ENCODE results near the gene UFSP2.
"Not testable (repeated sequence)": the region's sequence is repeated elsewhere in the genome, so short reads cannot be mapped to it uniquely, and the experiment has no call there.

The UFSP2 gene

DNA sequence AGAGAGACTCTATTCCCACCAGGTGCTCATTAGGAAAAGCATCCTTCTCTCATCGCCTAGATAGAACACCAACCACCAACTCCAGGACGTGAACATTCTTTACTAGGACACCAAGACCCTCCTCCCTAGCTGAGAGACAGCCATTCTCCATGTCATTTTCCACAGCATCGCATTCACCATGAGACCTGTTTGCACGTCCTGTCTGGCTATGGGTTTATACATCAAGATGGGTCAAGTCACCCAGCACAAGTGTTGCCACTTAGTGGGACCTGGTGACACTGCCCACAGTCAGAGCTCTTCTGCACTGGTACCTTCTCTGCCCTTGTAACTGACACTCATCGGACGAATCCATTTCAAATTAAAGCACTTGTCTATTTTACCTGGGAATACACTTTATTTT lies 47.5 kb downstream of the UFSP2 start:
- DNase-seq (ENCODE audit: low read depth, low spot score) = no peak
- Histone ChIP-seq H3K36me3 (ENCODE audit: insufficient read depth, low read length) (no peaks in the 10 kb centered on the region), H3K9ac (ENCODE audit: insufficient read length) (no peak overlapping the region), H3K9me3 (ENCODE audit: low read depth, low read length) (no peaks in the 10 kb centered on the region; the same call in 1 of the 2 replicates), H3K27ac (no peak overlapping the region), H3K4me3 (no peak overlapping the region)
- TF ChIP-seq EZH2 (IDR thresholded peaks at IDR 0.05) = no peak
- TF ChIP-seq FOXP2 (optimal IDR thresholded peaks at IDR 0.05; ENCODE audit: control extremely low read depth, extremely low read length, insufficient read depth) = no peak
- no peak for TF ChIP-seq POLR2AphosphoS5 (IDR thresholded peaks at IDR 0.05; ENCODE audit: borderline replicate concordance, low read depth, low read length)

DNA sequence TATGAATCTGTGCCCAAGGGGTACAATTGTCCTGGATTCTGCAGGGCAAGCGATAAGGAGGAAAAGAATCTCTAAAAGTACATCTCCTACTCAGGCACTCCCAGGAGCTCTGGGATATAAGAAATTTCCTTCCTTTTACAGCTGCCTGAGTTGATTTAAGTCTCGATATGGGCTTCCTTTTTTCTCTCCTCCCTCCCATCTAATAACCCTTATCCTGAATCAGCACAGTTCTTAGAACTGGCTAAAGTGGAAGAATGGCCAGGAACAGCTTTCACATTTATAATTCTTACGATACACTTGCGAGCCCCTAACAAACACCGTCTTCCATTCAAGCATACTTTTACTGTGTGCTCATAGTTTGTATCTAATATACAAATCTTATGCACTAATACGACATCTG lies 51.2 kb downstream of the UFSP2 start:
- Histone ChIP-seq H3K27ac (no peak overlapping the region), H3K9ac (ENCODE audit: insufficient read length) (no peak overlapping the region), H3K9me3 (ENCODE audit: low read depth, low read length) (no peaks in the 10 kb centered on the region), H3K36me3 (ENCODE audit: insufficient read depth, low read length) (no peaks in the 10 kb centered on the region), H3K4me3 (no peak overlapping the region)
- no peak for DNase-seq (ENCODE audit: low read depth, low spot score)
- TF ChIP-seq FOXP2 (optimal IDR thresholded peaks at IDR 0.05; ENCODE audit: control extremely low read depth, extremely low read length, insufficient read depth) = no peak
- no peak for TF ChIP-seq EZH2 (IDR thresholded peaks at IDR 0.05)
- TF ChIP-seq POLR2AphosphoS5 (IDR thresholded peaks at IDR 0.05; ENCODE audit: borderline replicate concordance, low read depth, low read length) = no peak

DNA sequence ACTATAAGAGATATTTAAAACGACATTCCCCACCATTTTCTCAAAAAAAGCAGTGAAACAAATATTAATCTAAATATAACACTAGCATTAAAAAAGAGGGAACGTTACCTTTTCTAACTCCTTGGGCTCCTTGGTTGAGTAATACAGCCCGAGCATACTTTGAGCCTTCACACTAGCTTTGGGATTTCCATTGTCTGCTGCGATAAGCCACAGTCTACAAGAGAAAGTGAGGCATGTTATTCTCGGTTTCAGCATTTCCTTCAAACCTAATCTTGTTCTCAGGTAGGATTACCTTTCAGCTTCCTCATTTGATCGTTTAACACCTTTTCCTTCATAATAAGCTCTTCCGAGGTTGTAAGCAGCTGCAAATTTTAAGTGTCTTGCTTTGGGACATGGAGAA lies 51.7 kb downstream of the UFSP2 start:
- Histone ChIP-seq H3K4me3 (no peak overlapping the region), H3K9me3 (ENCODE audit: low read depth, low read length) (no peaks in the 10 kb centered on the region), H3K9ac (ENCODE audit: insufficient read length) (no peak overlapping the region), H3K36me3 (ENCODE audit: insufficient read depth, low read length) (no peaks in the 10 kb centered on the region), H3K27ac (no peak overlapping the region)
- DNase-seq (ENCODE audit: low read depth, low spot score) = no peak
- TF ChIP-seq POLR2AphosphoS5 (IDR thresholded peaks at IDR 0.05; ENCODE audit: borderline replicate concordance, low read depth, low read length) (no peak), EZH2 (IDR thresholded peaks at IDR 0.05) (no peak), FOXP2 (optimal IDR thresholded peaks at IDR 0.05; ENCODE audit: control extremely low read depth, extremely low read length, insufficient read depth) (no peak)

DNA sequence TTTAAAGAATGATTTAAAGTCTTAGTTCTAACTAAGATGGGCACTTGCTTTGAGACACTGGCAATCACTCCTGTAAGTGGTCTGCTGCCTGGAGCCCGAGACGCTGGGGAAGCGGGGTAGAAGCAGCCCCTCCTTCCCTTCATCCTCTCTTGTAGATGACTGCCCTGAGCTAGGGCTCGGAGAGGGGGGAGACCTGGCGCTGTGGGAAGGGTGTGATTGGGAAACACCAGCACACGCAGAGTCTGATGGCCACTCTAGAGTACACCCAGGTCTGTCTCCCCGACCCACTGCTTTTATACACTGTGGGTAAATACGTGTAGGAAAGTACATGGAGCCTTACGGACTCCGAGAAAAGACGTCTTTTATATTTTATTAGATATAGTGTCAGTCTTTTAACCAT lies 54.1 kb downstream of the UFSP2 start:
- H3K9me3 ChIP-seq (ENCODE audit: low read depth, low read length) = no peaks in the 10 kb centered on the region
- no peak for DNase-seq (ENCODE audit: low read depth, low spot score)
- TF ChIP-seq POLR2AphosphoS5 (IDR thresholded peaks at IDR 0.05; ENCODE audit: borderline replicate concordance, low read depth, low read length) = no peak
- no peak for TF ChIP-seq FOXP2 (optimal IDR thresholded peaks at IDR 0.05; ENCODE audit: control extremely low read depth, extremely low read length, insufficient read depth)
- no peak for TF ChIP-seq EZH2 (IDR thresholded peaks at IDR 0.05)
- no peak overlapping the region for H3K27ac ChIP-seq
- H3K9ac ChIP-seq (ENCODE audit: insufficient read length) = no peak overlapping the region
- no peak overlapping the region for H3K4me3 ChIP-seq
- H3K36me3 ChIP-seq (ENCODE audit: insufficient read depth, low read length) = no peaks in the 10 kb centered on the region

DNA sequence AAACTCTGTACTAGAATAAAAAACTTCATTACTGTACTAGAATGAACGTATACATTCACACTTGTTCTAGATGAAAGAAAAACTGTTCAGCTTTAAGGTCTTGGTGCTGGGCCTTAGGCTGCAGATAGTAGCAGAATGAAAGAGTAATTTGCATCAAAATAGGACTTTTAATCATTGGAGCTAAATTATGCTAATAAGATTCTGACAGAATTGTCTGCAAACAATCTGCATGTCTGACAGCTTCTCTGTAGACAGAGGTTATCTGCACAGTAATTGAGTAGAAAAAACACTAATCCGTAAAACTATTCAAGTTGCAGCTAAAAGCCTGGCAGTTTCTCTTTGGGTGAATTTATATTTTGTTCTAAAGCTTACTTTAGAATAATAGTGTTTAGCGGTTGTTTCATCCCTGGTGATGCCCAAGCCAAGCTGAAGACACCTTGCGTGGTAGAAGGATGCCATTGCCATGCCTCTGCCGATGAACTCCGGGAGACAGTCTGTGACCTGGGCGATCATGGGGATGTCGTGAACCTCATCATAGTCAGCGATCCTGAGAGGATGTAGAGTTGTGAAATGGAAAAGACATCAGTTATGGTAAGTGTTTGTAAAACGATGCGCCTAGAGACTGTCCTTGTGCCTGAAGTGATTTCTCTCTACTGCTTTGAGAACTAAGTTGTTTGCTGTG lies 55.4 kb downstream of the UFSP2 start:
- Histone ChIP-seq H3K4me3 (no peak overlapping the region), H3K27ac (no peak overlapping the region), H3K36me3 (ENCODE audit: insufficient read depth, low read length) (no peaks in the 10 kb centered on the region), H3K9me3 (ENCODE audit: low read depth, low read length) (no peaks in the 10 kb centered on the region), H3K9ac (ENCODE audit: insufficient read length) (no peak overlapping the region)
- no peak for DNase-seq (ENCODE audit: low read depth, low spot score)
- TF ChIP-seq EZH2 (IDR thresholded peaks at IDR 0.05) (no peak), FOXP2 (optimal IDR thresholded peaks at IDR 0.05; ENCODE audit: control extremely low read depth, extremely low read length, insufficient read depth) (no peak), POLR2AphosphoS5 (IDR thresholded peaks at IDR 0.05; ENCODE audit: borderline replicate concordance, low read depth, low read length) (no peak)

DNA sequence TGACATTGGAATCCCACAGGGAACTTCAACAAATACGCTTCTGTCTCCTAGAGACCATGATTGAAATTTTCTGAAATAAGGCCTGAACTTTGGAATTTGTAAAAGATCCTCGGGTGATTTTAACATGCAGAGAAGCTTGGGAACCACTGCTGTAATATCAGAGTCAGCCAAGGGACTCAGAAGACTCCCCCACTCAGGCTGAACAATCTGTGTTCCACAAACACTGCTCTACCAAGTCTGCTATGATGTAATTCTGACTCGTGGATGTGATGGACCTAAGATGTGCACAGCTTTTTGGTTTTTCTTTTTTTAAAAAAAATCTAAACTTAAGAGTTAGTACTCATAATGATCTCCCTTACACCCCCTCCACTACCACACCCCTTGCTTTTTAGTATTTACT lies 56.0 kb downstream of the UFSP2 start:
- H3K9ac ChIP-seq (ENCODE audit: insufficient read length) = no peak overlapping the region
- no peak for TF ChIP-seq FOXP2 (optimal IDR thresholded peaks at IDR 0.05; ENCODE audit: control extremely low read depth, extremely low read length, insufficient read depth)
- no peak for TF ChIP-seq POLR2AphosphoS5 (IDR thresholded peaks at IDR 0.05; ENCODE audit: borderline replicate concordance, low read depth, low read length)
- TF ChIP-seq EZH2 (IDR thresholded peaks at IDR 0.05) = no peak
- H3K27ac ChIP-seq = no peak overlapping the region
- no peak for DNase-seq (ENCODE audit: low read depth, low spot score)
- H3K9me3 ChIP-seq (ENCODE audit: low read depth, low read length) = no peaks in the 10 kb centered on the region
- no peaks in the 10 kb centered on the region for H3K36me3 ChIP-seq (ENCODE audit: insufficient read depth, low read length)
- no peak overlapping the region for H3K4me3 ChIP-seq

DNA sequence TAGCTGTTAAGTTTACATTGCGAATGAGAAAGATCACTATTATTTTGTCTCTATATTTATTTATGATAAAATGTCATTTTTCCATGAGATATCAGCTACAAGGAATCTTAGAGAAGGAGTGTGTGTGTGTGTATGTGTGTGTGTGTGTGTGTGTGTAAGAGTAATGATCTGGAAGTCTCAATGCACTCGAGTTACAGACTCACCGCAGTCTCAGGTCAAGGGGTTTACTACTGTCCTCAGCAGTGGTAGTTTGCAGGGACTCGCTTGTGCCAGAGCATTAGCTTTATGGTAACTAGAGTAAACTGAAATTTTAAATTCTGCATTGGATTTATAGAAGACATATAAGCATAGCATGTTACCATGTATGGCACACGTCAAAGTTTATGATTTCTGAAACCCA lies 60.9 kb downstream of the UFSP2 start:
- Histone ChIP-seq H3K27ac (no peak overlapping the region), H3K36me3 (ENCODE audit: insufficient read depth, low read length) (no peaks in the 10 kb centered on the region), H3K9me3 (ENCODE audit: low read depth, low read length) (no peaks in the 10 kb centered on the region), H3K9ac (ENCODE audit: insufficient read length) (no peak overlapping the region), H3K4me3 (no peak overlapping the region)
- DNase-seq (ENCODE audit: low read depth, low spot score) = no peak
- no peak for TF ChIP-seq EZH2 (IDR thresholded peaks at IDR 0.05)
- TF ChIP-seq POLR2AphosphoS5 (IDR thresholded peaks at IDR 0.05; ENCODE audit: borderline replicate concordance, low read depth, low read length) = no peak
- TF ChIP-seq FOXP2 (optimal IDR thresholded peaks at IDR 0.05; ENCODE audit: control extremely low read depth, extremely low read length, insufficient read depth) = no peak

DNA sequence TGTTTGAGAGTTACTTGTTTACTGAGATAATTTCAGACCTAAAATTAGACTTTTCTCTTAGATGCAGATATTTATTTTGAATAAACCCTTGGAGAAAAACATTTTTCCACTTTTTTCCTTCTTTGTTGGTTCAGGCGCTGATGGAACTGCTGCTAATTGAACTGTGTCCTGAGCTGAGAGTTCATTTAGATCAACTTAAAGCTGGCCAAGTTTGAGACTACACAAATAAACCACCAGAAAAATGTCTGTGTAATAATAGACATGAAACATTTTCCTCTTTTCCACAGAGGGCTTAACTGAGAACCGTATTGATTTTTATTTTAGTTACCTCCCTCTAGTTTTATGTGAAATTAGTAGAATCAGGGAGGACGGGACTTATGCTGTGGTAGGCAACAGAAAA lies 62.5 kb downstream of the UFSP2 start:
- H3K9me3 ChIP-seq (ENCODE audit: low read depth, low read length) = no peaks in the 10 kb centered on the region
- H3K36me3 ChIP-seq (ENCODE audit: insufficient read depth, low read length) = no peaks in the 10 kb centered on the region
- no peak for TF ChIP-seq EZH2 (IDR thresholded peaks at IDR 0.05)
- TF ChIP-seq FOXP2 (optimal IDR thresholded peaks at IDR 0.05; ENCODE audit: control extremely low read depth, extremely low read length, insufficient read depth) = no peak
- no peak for TF ChIP-seq POLR2AphosphoS5 (IDR thresholded peaks at IDR 0.05; ENCODE audit: borderline replicate concordance, low read depth, low read length)
- DNase-seq (ENCODE audit: low read depth, low spot score) = no peak
- no peak overlapping the region for H3K9ac ChIP-seq (ENCODE audit: insufficient read length)
- H3K4me3 ChIP-seq = no peak overlapping the region
- no peak overlapping the region for H3K27ac ChIP-seq

DNA sequence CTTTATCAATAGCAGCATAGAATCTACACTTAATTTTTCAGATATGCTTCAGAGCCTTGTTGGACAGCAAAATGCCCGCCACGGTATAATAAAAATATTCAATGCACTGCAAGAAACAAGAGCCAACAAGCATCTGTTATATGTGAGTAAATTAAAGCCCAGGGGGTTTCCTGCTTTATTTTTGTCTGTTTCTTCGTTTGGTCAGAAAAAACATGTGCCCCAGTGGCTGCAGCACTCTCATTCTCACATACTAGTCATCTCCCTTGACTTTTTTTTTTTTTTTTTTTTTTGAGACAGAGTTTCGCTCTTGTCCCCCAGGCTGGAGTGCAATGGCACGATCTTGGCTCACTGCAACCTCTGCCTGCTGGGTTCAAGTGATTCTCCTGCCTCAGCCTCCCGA lies 63.2 kb downstream of the UFSP2 start:
- H3K27ac ChIP-seq; H3K9me3 ChIP-seq (ENCODE audit: low read depth, low read length); H3K9ac ChIP-seq (ENCODE audit: insufficient read length); H3K4me3 ChIP-seq; DNase-seq (ENCODE audit: low read depth, low spot score); H3K36me3 ChIP-seq (ENCODE audit: insufficient read depth, low read length): not testable (repeated sequence)
